KMS-11 (cell line): ENCODE measurements around the gene NUF2.

Source experiments
- H2AFZ ChIP-seq: fragments of 200-600 bp; sonication (generic); 2 replicates; pipeline ENCODE4 v1.6.1; 2016; ENCODE audit warnings: antibody characterized with exemption, mixed run types, low read depth
- H3K27ac ChIP-seq: fragments of 200-600 bp; sonication (generic); 2 replicates; pipeline ENCODE4 v1.6.1; 2016; ENCODE audit warnings: mild to moderate bottlenecking, mixed run types
- H3K27me3 ChIP-seq: fragments of 200-600 bp; sonication (generic); 2 replicates; pipeline ENCODE4 v1.6.1; 2017; ENCODE audit warnings: mild to moderate bottlenecking, low read depth, mixed run types, moderate library complexity; ENCODE audit not compliant: insufficient read depth
- H3K36me3 ChIP-seq: fragments of 200-600 bp; sonication (generic); 2 replicates; pipeline ENCODE4 v1.6.1; 2017; ENCODE audit warnings: mild to moderate bottlenecking, mixed run types; ENCODE audit not compliant: insufficient read depth
- H3K4me1 ChIP-seq: fragments of 200-600 bp; sonication (generic); 2 replicates; pipeline ENCODE4 v1.6.1; 2016; ENCODE audit warnings: mild to moderate bottlenecking, low read depth, mixed run types; ENCODE audit not compliant: poor library complexity, severe bottlenecking
- H3K4me2 ChIP-seq: fragments of 200-600 bp; sonication (generic); 2 replicates; pipeline ENCODE4 v1.7.0; 2016; ENCODE audit warnings: mild to moderate bottlenecking, mixed run types
- H3K4me3 ChIP-seq: fragments of 200-600 bp; sonication (generic); IDR thresholded peaks from 2 replicates; pipeline ENCODE4 v1.6.1; 2017; ENCODE audit warnings: low read depth, low read length, mixed read lengths; ENCODE audit not compliant: insufficient read depth
- H3K79me2 ChIP-seq: fragments of 200-600 bp; sonication (generic); 2 replicates; pipeline ENCODE4 v1.6.1; 2016; ENCODE audit warnings: low read depth, mixed run types; ENCODE audit not compliant: insufficient read depth
- H3K9ac ChIP-seq: fragments of 200-600 bp; sonication (generic); 2 replicates; pipeline ENCODE4 v1.6.1; 2016; ENCODE audit warnings: mild to moderate bottlenecking, mixed run types
- H4K20me1 ChIP-seq: fragments of 200-600 bp; sonication (generic); 2 replicates; pipeline ENCODE4 v1.6.1; 2016; ENCODE audit warnings: mild to moderate bottlenecking, mixed run types; ENCODE audit not compliant: insufficient read depth
- TF ChIP-seq, protein P1 (sequence below): fragments of 200-600 bp; sonication (generic); conservative IDR thresholded peaks from 2 replicates; pipeline ENCODE4 v1.6.1; 2017; ENCODE audit warnings: low read depth, mild to moderate bottlenecking, antibody characterized with exemption, low read length, moderate library complexity, mixed read lengths

The NUF2 gene

DNA sequence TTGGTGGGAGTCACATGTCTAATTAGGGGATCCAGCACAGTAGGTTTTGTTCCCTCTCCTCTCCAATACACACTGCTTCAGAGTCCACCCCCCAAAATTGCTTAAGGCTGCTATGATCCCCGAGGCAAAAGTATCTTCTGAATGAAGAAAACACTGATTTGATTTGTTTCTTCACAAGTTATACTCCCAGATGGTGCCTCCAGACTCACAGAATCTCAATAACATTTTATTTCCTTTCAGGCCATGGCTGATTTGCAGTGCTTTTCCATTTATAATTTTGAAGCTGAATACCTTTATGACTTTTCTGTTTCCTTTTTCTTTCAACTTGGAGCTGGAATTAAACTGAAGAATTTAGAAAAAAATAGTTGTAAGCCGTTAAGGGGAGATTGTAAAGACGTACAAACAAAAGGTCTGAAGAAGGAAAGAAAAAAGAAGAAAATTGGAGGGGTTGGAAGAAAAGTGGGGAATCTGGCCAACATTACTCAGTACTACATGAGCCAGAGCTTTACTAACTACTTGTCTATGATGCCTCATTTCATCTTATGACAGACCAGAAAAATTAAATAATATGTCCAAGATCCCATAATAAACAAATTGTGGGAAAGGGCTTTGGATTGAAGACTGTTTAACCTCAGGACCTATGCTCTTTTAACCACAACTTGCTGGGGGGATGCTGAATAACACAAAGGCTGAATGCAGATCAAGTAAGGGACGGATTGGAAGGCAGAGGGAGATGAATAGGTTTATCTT lies 75.9 kb downstream of the NUF2 start:
- Histone ChIP-seq H3K4me3 (no peak overlapping the region), H2AFZ (no peak overlapping the region), H3K79me2 (no peaks in the 10 kb centered on the region), H3K4me1 (no peaks in the 10 kb centered on the region), H3K36me3 (no peaks in the 10 kb centered on the region), H3K4me2 (no peak overlapping the region), H4K20me1 (no peaks in the 10 kb centered on the region), H3K27ac (no peak overlapping the region), H3K9ac (no peak overlapping the region), H3K27me3 (no peaks in the 10 kb centered on the region)
- TF ChIP-seq, protein P1, sequence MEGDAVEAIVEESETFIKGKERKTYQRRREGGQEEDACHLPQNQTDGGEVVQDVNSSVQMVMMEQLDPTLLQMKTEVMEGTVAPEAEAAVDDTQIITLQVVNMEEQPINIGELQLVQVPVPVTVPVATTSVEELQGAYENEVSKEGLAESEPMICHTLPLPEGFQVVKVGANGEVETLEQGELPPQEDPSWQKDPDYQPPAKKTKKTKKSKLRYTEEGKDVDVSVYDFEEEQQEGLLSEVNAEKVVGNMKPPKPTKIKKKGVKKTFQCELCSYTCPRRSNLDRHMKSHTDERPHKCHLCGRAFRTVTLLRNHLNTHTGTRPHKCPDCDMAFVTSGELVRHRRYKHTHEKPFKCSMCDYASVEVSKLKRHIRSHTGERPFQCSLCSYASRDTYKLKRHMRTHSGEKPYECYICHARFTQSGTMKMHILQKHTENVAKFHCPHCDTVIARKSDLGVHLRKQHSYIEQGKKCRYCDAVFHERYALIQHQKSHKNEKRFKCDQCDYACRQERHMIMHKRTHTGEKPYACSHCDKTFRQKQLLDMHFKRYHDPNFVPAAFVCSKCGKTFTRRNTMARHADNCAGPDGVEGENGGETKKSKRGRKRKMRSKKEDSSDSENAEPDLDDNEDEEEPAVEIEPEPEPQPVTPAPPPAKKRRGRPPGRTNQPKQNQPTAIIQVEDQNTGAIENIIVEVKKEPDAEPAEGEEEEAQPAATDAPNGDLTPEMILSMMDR = no peak

DNA sequence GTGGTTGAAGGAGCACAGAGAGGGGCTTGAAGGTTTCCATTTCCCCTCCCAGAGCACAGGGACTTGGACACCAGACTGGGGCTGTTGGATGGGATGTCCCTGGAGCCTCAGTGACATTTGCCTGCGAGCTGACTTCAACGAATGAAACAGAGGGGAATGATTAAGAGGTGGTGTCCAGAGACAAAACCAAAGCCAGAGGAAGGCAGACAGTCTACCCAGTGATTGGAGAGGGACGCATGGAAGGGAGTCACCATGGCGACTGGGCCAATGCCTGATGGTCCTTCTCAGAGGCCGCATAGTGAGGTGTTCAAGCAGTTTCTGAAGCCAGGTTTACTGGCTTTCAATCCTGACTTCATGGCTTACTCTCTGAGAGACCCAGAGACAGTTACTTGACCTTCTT lies 77.2 kb downstream of the NUF2 start:
- Histone ChIP-seq H3K4me3 (no peak overlapping the region), H3K79me2 (no peaks in the 10 kb centered on the region), H3K27me3 (no peaks in the 10 kb centered on the region), H4K20me1 (no peaks in the 10 kb centered on the region), H3K4me2 (no peak overlapping the region), H2AFZ (no peak overlapping the region), H3K36me3 (no peaks in the 10 kb centered on the region), H3K4me1 (no peaks in the 10 kb centered on the region), H3K9ac (no peak overlapping the region), H3K27ac (no peak overlapping the region)
- TF ChIP-seq, protein P1 = no peak

DNA sequence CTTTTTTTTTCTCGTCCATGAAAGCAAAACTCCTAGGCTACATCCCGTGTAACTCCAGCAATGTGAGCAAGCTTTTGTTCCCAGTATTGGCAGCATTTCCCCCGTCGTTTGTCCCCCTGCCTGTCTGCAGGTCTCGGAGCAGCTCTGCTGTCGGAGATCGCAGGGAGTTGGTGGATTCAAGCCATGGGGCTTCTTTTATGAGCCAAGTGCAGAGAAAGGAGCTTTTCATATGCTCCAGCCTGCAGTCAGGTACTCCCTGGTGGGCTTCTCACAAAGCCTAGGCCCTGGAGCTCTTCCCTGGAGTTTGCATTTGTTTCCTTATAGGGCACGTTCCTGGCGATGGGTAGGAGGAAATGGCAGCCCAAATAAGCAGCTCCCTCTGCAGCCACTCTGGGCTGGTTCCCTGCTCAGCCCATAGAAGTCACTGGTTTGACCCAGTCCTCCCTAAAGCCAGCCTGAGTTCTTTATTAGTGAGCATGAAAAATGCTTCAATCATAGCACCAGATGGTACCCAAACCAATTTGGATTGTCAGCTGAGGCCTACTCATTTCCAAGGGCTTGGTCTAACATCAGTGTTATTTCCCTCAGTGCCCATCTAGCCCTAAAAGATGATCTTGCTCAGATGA lies 78.3 kb downstream of the NUF2 start:
- H4K20me1 ChIP-seq = no peaks in the 10 kb centered on the region
- no peak overlapping the region for H3K27ac ChIP-seq
- no peaks in the 10 kb centered on the region for H3K36me3 ChIP-seq
- no peak overlapping the region for H3K9ac ChIP-seq
- no peaks in the 10 kb centered on the region for H3K79me2 ChIP-seq
- no peaks in the 10 kb centered on the region for H3K27me3 ChIP-seq
- H3K4me1 ChIP-seq = no peaks in the 10 kb centered on the region
- H2AFZ ChIP-seq = no peak overlapping the region
- H3K4me2 ChIP-seq = no peak overlapping the region
- TF ChIP-seq, protein P1 = no peak
- H3K4me3 ChIP-seq = no peak overlapping the region

DNA sequence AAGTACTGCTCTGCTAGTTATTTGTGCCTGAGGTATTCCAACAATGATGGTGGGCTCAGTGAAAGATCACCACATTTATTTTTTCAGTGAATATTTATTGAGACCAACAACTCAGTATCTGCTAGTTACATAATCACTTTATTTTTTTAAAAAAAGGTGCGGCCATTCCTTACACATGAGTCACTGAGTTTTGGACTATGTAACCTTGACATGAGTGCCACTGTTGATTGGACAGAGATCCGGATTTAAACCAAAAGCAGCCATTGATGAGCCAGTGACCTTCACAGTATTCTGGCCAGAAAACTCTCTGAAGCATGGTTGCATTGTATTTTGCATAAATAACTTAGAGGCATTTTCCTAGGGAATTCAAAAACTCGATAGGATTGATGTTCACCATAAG lies 79.5 kb downstream of the NUF2 start:
- TF ChIP-seq, protein P1 = no peak
- Histone ChIP-seq H3K9ac (no peak overlapping the region), H3K79me2 (no peaks in the 10 kb centered on the region), H3K27ac (no peak overlapping the region), H4K20me1 (no peaks in the 10 kb centered on the region), H3K4me3 (no peak overlapping the region), H3K36me3 (no peaks in the 10 kb centered on the region), H2AFZ (no peak overlapping the region), H3K4me1 (no peaks in the 10 kb centered on the region), H3K27me3 (no peaks in the 10 kb centered on the region), H3K4me2 (no peak overlapping the region)
